Right renal cortex interstitium (tissue), 3 donors: ENCODE results near the gene RYR3. TPM values are rescaled to one million over a fixed set of nuclear protein-coding genes. Genes with fewer than 3 reads are reported as not detected.
A peak's percentile ranks its signal among the peaks of the same experiment; 100 is the strongest.

Source experiments
- DNase-seq, 3 donors: peaks; one replicate each; pipeline ENCODE4 v3.0.0-alpha.2; 2013; ENCODE audit warnings: low read depth in 3 of 3, low spot score in 2 of 3
- polyA plus RNA-seq, 3 donors: library from polyadenylated mRNA; unstranded; fragments of 120-200 nt; gene quantifications; one replicate each; pipeline ENCODE4 v1.2.1, GENCODE V29; 2013; ENCODE audit not compliant: insufficient read length in 3 of 3

Gene RYR3
- polyA plus RNA-seq, 3 donors: 4.4 to 8.0 (median 5.9) TPM

GRCh38 chr15:33679061-33679460 lies 368.3 kb downstream of the RYR3 start:
- DNase-seq: peak in 1 of 3 donors; percentile 46

- no peak for DNase-seq
Observed at GRCh38 chr15:33680336-33680735, 369.6 kb downstream of the RYR3 start.

GRCh38 chr15:33693166-33693800 lies 382.5 kb downstream of the RYR3 start:
- DNase-seq: no peak

- no peak for DNase-seq
Observed at GRCh38 chr15:33698126-33698525, 387.4 kb downstream of the RYR3 start.

GRCh38 chr15:33699145-33699544 lies 388.4 kb downstream of the RYR3 start:
- no peak for DNase-seq

GRCh38 chr15:33699691-33700447 lies 389.1 kb downstream of the RYR3 start:
- DNase-seq: no peak

GRCh38 chr15:33700695-33701303 lies 390.0 kb downstream of the RYR3 start:
- DNase-seq: peak in 2 of 3 donors; percentile 65 to 74

GRCh38 chr15:33701304-33701696 lies 390.5 kb downstream of the RYR3 start:
- DNase-seq: no peak

- DNase-seq: no peak
Observed at GRCh38 chr15:33706173-33706572, 395.4 kb downstream of the RYR3 start.

GRCh38 chr15:33710748-33711147 lies 400.0 kb downstream of the RYR3 start:
- no peak for DNase-seq

GRCh38 chr15:33716025-33716424 lies 405.3 kb downstream of the RYR3 start:
- no peak for DNase-seq

- DNase-seq: no peak
Observed at GRCh38 chr15:33720952-33721351, 410.2 kb downstream of the RYR3 start.

- DNase-seq: no peak
Observed at GRCh38 chr15:33722005-33722672, 411.4 kb downstream of the RYR3 start.

- DNase-seq: no peak
Observed at GRCh38 chr15:33722673-33723015, 411.9 kb downstream of the RYR3 start.

- no peak for DNase-seq
Observed at GRCh38 chr15:33724321-33725036, 413.7 kb downstream of the RYR3 start.

- DNase-seq: peak in 1 of 3 donors; percentile 32
Observed at GRCh38 chr15:33729653-33730052, 418.9 kb downstream of the RYR3 start.

GRCh38 chr15:33730815-33731214 lies 420.0 kb downstream of the RYR3 start:
- no peak for DNase-seq

- no peak for DNase-seq
Observed at GRCh38 chr15:33735143-33735542, 424.4 kb downstream of the RYR3 start.

GRCh38 chr15:33735637-33736247 lies 425.0 kb downstream of the RYR3 start:
- DNase-seq: no peak
